Activated T-helper 17 cell treated with anti-CD3 and anti-CD28 coated beads, Interleukin-2, amount 50 U/mL, for 72 hours (primary cell): ENCODE measurements around the gene LAMP1. TPM values are rescaled to one million over a fixed set of nuclear protein-coding genes. Genes with fewer than 3 reads are reported as not detected.
"Not testable (repeated sequence)": the region's sequence is repeated elsewhere in the genome, so short reads cannot be mapped to it uniquely, and the experiment has no call there.

ENCODE experiments used
- ATAC-seq: fragments of 150-1000 bp; cut with Tn5 transposase; replicated peaks from 2 replicates; pipeline ENCODE4 v1.10.0; 2021; ENCODE audit warnings: mild to moderate bottlenecking, moderate library complexity
- H3K27ac Mint-ChIP-seq: one replicate; pipeline ENCODE4 v1.8.0; 2022; ENCODE audit warnings: mixed read lengths
- H3K27me3 Mint-ChIP-seq: one replicate; pipeline ENCODE4 v1.8.0; 2022; ENCODE audit warnings: mixed read lengths
- H3K36me3 Mint-ChIP-seq: one replicate; pipeline ENCODE4 v1.8.0; 2022; ENCODE audit warnings: low read depth, mild to moderate bottlenecking, mixed read lengths
- H3K4me1 Mint-ChIP-seq: one replicate; pipeline ENCODE4 v1.8.0; 2022; ENCODE audit warnings: mixed read lengths
- H3K4me3 Mint-ChIP-seq: one replicate; pipeline ENCODE4 v1.8.0; 2022; ENCODE audit warnings: mild to moderate bottlenecking, mixed read lengths
- H3K9me3 Mint-ChIP-seq: one replicate; pipeline ENCODE4 v1.8.0; 2022; ENCODE audit warnings: mixed read lengths
- total RNA-seq, 2 donors: library from RNA; stranded (reverse); gene quantifications; one replicate each; pipeline ENCODE4 v1.2.3, GENCODE V29; 2022

The LAMP1 gene, protein sequence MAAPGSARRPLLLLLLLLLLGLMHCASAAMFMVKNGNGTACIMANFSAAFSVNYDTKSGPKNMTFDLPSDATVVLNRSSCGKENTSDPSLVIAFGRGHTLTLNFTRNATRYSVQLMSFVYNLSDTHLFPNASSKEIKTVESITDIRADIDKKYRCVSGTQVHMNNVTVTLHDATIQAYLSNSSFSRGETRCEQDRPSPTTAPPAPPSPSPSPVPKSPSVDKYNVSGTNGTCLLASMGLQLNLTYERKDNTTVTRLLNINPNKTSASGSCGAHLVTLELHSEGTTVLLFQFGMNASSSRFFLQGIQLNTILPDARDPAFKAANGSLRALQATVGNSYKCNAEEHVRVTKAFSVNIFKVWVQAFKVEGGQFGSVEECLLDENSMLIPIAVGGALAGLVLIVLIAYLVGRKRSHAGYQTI
- 10 to 100 TPM; 46.1 to 95.1 TPM for total RNA-seq

DNA sequence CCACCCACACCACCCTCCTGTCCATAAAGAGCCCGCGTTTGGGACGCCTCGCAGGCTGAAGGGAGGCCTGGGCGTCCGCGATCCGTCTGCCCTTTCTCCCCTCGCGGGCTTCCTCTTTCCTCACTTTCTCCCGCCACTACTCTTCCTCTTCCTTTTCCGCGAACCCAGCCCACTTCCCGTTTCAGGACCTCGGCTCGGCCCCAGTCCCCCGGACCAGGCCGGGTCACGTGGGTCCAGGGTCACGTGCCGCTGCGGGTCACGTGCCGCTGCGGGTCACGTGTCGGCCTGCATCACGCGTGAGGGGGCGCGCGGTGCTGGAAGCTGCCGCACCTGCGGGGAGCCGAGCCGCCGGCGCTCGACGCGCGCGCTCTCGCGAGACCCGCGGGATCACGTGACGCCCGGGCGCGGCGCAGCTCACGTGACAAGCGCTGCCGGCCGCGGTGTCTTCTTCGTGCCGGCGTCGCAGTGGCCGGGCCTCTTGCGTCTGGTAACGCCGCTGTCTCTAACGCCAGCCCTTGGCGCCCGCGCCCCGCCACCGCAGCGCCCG is at the start of gene LAMP1:
Gene LAMP1, plus strand, starts transcription at position 417 of the 547 bp plus-strand sequence. CDS start 196 bp downstream, outside the sequence.
- Mint-ChIP-seq H3K27ac (peak within 1 kb of the TSS; percentile 100), H3K4me1 (peaks cover 28% of the 10 kb centered on the region), H3K27me3 (no peaks in the 10 kb centered on the region), H3K4me3 (peak within 1 kb of the TSS; percentile 98), H3K36me3 (peaks cover 21% of the 10 kb centered on the region), H3K9me3 (no peaks in the 10 kb centered on the region)
- ATAC-seq: peak; percentile 86

DNA sequence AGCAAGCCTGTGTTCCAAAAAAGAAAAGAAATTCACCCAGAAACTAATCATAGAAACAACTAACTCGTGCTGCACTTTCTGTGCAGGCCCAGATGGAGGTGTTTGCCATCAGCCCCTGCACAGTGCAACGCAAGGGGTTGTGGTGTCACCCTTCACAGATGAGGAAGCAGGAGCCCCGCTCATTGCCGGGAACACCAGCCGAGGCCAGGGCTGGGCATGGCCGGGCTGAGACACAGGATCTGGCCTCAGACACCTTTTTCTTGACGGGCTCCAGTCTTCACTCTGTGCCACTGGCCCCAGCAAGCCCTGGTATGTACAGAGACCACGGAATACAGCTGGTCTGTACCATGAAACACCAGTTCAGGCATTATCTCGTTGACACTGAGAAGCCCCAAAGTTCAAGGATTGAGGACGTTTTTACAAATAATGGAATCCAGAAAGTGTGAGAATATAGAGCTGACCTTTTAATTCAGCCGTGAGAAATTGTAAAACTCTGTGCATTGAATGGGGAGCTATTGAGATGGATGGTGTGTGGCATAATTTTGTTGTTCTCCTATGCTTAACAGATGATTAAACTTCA is 44.4 kb upstream of the LAMP1 start:
- peaks cover 100% of the 10 kb centered on the region for H3K36me3 Mint-ChIP-seq

DNA sequence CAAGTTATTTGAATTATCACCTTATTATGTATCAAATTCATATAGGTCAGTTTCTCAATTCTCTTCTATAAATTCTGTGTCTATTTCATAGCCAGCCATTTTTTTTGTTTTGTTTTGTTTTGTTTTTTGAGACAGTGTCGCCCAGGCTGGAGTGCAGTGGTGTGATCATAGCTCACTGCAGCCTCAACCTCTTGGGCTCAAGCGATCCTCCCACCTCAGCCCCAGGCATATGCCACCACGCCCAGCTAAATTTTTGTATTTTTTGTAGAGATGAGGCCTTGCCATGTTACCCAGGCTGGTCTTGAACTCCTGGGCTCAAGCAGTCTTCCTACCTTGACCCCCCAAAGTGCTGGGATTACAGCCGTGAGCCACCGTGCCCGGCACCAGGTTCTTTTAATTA is 39.1 kb upstream of the LAMP1 start:
- H3K27me3 Mint-ChIP-seq, H3K4me3 Mint-ChIP-seq, ATAC-seq, H3K9me3 Mint-ChIP-seq, H3K4me1 Mint-ChIP-seq: not testable (repeated sequence)
- H3K27ac Mint-ChIP-seq: peak overlapping the region; percentile 46
- H3K36me3 Mint-ChIP-seq: peaks cover 96% of the 10 kb centered on the region

More for the DNA sequence above, 44.4 kb upstream of the LAMP1 start:
- Mint-ChIP-seq H3K27me3 (no peaks in the 10 kb centered on the region), H3K9me3 (no peaks in the 10 kb centered on the region), H3K4me3 (no peak overlapping the region), H3K27ac (no peak overlapping the region), H3K4me1 (no peaks in the 10 kb centered on the region)
- no peak for ATAC-seq

DNA sequence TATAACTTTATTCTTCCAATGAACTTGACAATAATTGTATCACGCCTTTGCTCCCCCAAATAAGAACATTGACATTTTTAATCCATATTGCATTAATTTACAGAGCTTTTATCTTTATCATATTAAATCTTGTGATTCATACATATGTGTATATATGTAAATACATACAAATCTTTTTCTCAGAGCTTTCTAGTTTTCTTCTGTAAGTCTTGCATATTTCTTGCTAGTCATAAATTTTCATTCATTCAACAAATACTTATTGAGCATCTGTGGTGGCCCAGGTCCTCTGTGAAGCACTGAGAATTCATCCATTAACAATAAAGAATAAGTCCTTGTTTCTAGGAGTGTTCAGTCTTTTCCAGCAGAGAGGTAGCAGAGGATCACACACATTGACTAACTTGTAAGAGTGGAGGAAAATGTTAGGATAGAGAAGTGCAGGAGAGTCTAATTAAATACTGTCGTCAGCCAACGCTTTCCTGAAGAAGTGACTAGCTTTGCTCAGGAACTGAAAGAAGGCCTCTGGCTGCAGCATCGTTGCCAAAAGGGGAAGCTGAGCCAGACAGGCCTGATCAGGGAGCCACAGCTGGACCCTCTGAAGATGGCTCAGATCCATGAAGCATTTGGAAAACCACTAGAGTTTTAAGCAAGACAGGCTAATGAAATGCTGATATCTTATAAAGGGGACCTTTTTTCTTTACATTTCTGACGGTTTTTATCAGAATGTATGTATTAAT is 38.6 kb upstream of the LAMP1 start:
- no peaks in the 10 kb centered on the region for H3K9me3 Mint-ChIP-seq

DNA sequence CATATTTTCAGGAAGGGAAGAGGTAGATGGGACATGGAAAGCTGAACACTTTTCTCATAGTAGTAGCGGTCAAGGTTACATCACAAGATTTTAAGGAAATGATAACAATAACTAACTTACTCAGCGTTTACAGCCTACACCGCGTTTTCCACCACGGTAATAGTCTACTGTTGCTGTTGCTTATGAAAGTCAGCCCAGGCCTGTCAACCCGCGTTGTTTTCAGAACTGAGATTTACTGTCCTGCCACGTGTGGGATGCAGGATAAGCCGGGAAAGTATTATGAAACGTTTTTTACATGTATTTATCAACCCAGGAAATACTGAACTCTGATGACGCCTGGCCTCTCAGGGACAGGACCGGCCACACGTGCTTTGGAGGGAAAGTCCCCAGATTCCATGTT is 36.0 kb upstream of the LAMP1 start:
- no peak overlapping the region for H3K27ac Mint-ChIP-seq
- no peak overlapping the region for H3K4me3 Mint-ChIP-seq
- no peaks in the 10 kb centered on the region for H3K9me3 Mint-ChIP-seq
- no peaks in the 10 kb centered on the region for H3K4me1 Mint-ChIP-seq
- H3K27me3 Mint-ChIP-seq: no peaks in the 10 kb centered on the region
- peaks cover 81% of the 10 kb centered on the region for H3K36me3 Mint-ChIP-seq
- ATAC-seq: no peak

More for the DNA sequence above, 38.6 kb upstream of the LAMP1 start:
- Mint-ChIP-seq H3K4me3 (no peak overlapping the region), H3K36me3 (peaks cover 94% of the 10 kb centered on the region), H3K27me3 (no peaks in the 10 kb centered on the region), H3K4me1 (no peaks in the 10 kb centered on the region), H3K27ac (peak overlapping the region; percentile 46)
- ATAC-seq: no peak

DNA sequence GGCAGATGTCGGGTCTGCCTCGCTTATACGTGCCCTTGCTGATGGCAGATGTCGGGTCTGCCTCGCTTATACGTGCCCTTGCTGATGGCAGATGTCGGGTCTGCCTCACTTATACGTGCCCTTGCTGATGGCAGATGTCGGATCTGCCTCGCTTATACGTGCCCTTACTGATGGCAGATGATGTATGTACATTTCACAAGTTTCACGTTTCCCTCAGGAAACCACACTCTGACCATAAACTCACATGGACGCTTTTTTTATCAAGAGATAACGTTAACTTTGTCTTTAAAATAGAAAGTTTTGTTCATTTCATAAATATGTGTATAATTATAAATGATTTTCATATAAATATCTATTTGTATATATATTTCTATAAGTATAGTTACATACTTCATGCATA is 34.0 kb upstream of the LAMP1 start:
- H3K4me3 Mint-ChIP-seq, H3K9me3 Mint-ChIP-seq, H3K27ac Mint-ChIP-seq, ATAC-seq, H3K4me1 Mint-ChIP-seq, H3K27me3 Mint-ChIP-seq: not testable (repeated sequence)
- peaks cover 61% of the 10 kb centered on the region for H3K36me3 Mint-ChIP-seq

DNA sequence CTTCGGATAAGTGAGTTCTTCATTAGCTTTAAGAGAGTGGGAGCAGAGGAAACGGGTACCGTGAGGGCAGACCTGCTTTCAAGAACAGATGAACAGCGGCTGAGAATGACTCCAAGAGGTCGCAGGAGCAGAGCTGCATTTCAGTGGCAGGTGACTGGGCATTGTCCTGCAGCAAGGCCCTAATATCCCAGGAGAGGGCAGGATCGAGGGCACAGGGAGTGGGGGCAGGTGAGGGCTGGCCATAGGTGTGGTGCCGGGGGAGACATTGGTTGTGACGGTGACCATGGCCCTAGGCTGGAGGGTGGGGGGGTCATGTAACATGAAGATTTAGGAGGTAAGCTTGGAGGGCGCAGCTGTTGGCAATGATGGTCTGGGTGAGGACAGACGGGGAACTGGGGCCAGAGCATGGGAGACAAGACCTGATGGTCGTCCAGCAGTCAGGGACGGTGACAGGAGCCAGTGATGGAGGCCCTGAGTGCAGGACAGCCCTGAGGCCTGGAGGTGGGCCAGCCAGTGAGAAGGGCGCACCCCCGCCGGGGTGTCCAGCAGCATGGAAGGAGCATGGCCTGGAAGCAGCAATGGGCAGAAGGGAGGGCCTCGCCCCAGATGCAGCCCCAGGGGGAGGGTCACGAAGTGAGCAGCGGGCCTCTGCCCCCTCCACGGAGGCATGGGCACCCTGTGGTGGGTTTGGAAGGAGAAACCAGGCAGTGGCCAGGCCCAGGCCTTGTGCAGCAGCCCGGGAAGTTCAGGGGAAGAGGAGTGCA is 29.2 kb upstream of the LAMP1 start:
- peaks cover 16% of the 10 kb centered on the region for H3K36me3 Mint-ChIP-seq
- H3K4me3 Mint-ChIP-seq: no peak overlapping the region
- no peak overlapping the region for H3K27ac Mint-ChIP-seq
- H3K27me3 Mint-ChIP-seq: no peaks in the 10 kb centered on the region
- no peaks in the 10 kb centered on the region for H3K4me1 Mint-ChIP-seq
- ATAC-seq: no peak
- H3K9me3 Mint-ChIP-seq: no peaks in the 10 kb centered on the region

DNA sequence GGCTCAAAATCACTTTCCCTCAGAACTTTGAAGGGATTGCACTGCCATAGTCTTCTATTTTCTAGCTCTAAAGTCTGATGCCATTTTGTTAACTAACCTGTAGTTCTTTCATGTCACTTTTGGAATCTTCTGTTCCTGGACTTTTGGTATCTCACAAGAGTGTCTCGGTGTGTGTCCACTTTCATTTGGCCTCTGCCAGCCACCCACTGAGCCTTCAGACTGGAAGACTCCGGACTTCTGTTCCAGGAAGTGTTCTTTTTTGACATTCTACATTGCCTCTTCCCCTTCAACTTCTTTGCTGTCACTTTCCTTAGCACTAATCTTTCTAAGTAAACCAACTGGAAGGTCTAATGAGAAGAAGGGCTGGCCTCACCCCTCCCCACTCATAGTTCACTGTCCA is 25.0 kb upstream of the LAMP1 start:
- no peak for ATAC-seq
- Mint-ChIP-seq H3K36me3 (no peaks in the 10 kb centered on the region), H3K4me1 (peaks cover 4% of the 10 kb centered on the region), H3K9me3 (no peaks in the 10 kb centered on the region), H3K4me3 (no peak overlapping the region), H3K27me3 (no peaks in the 10 kb centered on the region), H3K27ac (no peak overlapping the region)

DNA sequence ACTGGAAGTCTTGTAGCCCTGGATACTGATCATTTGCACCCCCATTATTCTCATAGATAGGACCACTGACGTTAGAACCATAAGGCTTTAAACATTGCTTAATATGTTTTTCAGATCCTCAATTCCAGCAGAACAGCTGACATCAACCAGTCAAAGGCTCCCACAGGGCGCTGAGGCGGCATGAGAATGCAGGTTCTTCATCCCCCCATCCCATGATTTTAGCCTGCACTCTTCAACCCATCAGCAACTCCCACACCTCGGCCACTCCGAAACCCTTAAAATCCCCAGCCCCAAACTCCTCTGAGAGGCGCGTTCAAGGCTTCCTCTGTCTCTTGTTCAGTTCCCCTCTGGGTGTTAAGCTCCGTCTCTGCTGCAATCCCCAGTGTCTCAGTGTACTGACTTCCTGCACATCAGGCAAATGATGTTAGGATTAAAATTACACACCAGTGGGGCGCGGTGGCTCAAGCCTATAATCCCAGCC is 24.3 kb upstream of the LAMP1 start:
- H3K4me1 Mint-ChIP-seq: peaks cover 4% of the 10 kb centered on the region
- H3K27me3 Mint-ChIP-seq: no peaks in the 10 kb centered on the region
- H3K9me3 Mint-ChIP-seq: no peaks in the 10 kb centered on the region
- no peaks in the 10 kb centered on the region for H3K36me3 Mint-ChIP-seq
- no peak for ATAC-seq
- H3K4me3 Mint-ChIP-seq: no peak overlapping the region
- no peak overlapping the region for H3K27ac Mint-ChIP-seq

DNA sequence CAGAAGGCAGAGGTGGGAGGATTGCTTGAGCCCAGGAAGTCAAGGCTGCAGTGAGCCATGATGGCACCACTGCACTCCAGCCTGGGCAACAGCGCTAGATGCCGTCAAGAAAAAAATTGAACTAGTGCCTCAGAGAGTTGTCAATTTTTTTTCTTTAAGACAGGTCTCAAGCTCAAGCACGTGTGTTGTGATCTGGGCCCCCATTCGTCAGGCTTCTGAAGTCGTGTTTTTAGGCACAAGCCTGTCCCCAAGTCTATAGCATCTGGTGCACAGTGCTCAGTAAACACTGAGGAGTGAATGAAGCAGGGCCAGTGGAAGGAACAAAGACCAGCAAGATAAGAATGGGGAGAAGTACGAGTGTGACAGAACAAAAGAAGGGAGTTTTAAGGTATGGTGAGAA is 23.7 kb upstream of the LAMP1 start:
- Mint-ChIP-seq H3K9me3 (no peaks in the 10 kb centered on the region), H3K4me1 (peaks cover 4% of the 10 kb centered on the region), H3K27ac (no peak overlapping the region), H3K4me3 (no peak overlapping the region), H3K27me3 (no peaks in the 10 kb centered on the region), H3K36me3 (no peaks in the 10 kb centered on the region)
- no peak for ATAC-seq

DNA sequence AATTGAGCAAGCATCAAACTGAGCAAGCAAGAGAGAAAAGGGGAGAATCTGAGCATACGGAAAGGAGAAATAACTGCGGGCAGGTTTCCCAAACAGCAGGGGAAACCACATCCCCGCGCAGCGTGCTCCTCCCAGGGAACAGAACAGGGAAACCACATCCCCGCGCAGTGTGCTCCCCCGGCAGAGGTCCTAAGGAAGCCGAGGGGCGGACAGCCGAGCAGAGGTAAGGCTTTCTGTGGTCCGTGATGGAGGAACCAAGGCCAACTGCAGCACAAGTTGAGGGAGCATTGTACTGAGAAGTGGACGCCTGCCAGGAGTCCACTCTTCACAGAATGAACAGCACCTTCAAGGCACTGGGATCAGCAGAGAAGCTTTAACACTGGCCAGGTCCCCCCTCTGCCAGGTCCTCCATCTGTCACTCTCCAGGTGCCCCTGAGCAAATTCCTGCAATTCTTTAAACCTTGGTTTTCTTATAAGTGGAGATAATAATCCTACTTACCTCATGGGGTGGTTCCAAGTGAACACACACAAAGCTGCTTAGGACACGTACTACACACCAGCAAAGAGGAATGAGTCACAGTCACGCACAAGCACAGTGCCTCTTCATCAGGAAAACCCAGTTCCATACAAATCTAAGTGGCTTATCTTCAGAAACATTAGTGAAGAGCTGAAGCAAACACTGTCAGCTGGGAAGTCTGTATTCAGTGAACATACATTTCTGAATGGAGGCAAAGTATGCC is 23.0 kb upstream of the LAMP1 start:
- H3K27me3 Mint-ChIP-seq: no peaks in the 10 kb centered on the region
- no peaks in the 10 kb centered on the region for H3K9me3 Mint-ChIP-seq
- no peaks in the 10 kb centered on the region for H3K36me3 Mint-ChIP-seq
- H3K27ac Mint-ChIP-seq: no peak overlapping the region
- H3K4me1 Mint-ChIP-seq: peaks cover 4% of the 10 kb centered on the region
- ATAC-seq: no peak
- no peak overlapping the region for H3K4me3 Mint-ChIP-seq

DNA sequence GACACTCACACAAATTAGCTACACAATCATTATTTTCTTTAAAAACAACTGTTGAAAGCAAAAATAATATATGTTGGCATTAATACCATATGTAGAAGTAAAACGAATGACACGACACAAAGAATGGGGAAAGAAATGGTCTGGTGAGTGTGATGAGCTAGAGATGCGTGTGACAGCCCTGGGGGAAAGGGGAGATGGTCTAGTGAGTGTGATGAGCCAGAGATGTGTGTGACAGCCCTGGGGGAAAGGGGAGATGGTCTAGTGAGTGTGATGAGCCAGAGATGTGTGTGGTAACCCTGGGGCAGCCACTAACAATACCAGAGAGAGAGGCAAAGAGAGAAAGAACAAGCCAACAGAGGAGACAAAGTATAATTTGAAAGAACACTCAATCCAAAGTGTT is 22.3 kb upstream of the LAMP1 start:
- ATAC-seq: no peak
- H3K4me1 Mint-ChIP-seq: peaks cover 4% of the 10 kb centered on the region
- no peaks in the 10 kb centered on the region for H3K36me3 Mint-ChIP-seq
- H3K27me3 Mint-ChIP-seq: no peaks in the 10 kb centered on the region
- no peak overlapping the region for H3K27ac Mint-ChIP-seq
- H3K9me3 Mint-ChIP-seq: no peaks in the 10 kb centered on the region
- no peak overlapping the region for H3K4me3 Mint-ChIP-seq

DNA sequence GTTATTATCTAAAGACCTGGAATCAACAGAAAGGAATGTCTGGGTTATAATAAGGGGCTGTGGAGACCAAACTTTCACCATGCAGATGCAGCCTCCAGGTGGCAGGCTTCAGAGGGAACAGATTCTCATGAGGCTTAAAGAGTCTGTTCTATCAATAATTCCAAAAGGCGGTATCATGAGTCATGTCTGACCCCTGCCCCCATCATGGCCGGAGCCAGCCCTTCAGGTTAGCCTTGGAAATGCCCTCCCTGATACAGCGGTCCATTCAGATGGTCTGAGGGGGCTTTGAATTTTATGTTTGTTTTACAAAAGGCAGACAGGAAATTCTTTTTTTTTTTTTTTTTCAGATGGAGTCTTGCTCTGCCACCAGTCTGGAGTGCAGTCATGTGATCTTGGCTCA is 21.7 kb upstream of the LAMP1 start:
- Mint-ChIP-seq H3K4me3 (no peak overlapping the region), H3K36me3 (no peaks in the 10 kb centered on the region), H3K27me3 (no peaks in the 10 kb centered on the region), H3K4me1 (peaks cover 4% of the 10 kb centered on the region), H3K27ac (no peak overlapping the region), H3K9me3 (no peaks in the 10 kb centered on the region)
- ATAC-seq: peak; percentile 71
